Measurements from ENCODE around the gene ABCE1. TPM values are rescaled to one million over a fixed set of nuclear protein-coding genes. Genes with fewer than 3 reads are reported as not detected.

Gene ABCE1
- total RNA-seq, 2 experiments from 2014 or later: 164 to 186 TPM

DNA sequence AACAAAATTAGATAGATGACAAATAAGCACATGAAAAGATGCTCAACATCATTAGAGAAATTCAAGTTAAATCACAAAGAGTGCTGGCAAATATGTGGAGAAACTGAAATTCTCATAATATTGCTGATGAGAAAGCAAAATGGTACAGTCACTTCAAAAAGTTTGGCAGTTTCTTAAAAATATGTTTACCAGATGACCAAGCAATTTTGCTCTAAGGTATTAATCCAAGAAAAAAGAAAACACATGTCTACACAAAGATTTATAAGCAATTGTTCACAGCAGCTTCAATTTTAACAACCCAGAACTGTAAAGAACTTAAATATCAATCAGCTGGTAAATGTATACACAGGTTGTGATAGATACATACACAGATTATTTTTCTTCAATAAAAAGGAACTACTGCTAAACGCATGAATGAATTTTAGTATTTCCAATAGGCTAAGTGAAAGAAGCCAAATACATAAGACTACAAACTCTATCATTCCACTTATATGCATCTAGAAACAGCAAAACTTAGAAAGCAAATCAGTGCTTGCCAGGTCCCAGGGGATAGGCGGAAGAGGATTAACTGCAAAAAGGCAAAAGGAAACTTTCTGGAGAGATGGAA lies 70.6 kb downstream of the ABCE1 start:
- Mint-ChIP-seq H3K27me3 (no peaks in the 10 kb centered on the region), H3K27ac (no peak overlapping the region), H3K9me3 (no peaks in the 10 kb centered on the region), H3K4me3 (no peak overlapping the region), H3K4me1 (ENCODE audit: low read depth) (peaks cover 36% of the 10 kb centered on the region), H3K36me3 (ENCODE audit: low read depth) (peaks cover 47% of the 10 kb centered on the region)
- no peak for DNase-seq
- ATAC-seq: no peak
- ChIA-PET POLR2A (no interaction called here), CTCF (interaction anchor here (2.5 kb wide), 1 partner anchor 9 kb away, joined by 6 read pairs; no protein-coding TSS in a partner anchor)
- intact Hi-C loops (cut with micrococcal nuclease): no loop called here
- TF ChIP-seq, protein P1, sequence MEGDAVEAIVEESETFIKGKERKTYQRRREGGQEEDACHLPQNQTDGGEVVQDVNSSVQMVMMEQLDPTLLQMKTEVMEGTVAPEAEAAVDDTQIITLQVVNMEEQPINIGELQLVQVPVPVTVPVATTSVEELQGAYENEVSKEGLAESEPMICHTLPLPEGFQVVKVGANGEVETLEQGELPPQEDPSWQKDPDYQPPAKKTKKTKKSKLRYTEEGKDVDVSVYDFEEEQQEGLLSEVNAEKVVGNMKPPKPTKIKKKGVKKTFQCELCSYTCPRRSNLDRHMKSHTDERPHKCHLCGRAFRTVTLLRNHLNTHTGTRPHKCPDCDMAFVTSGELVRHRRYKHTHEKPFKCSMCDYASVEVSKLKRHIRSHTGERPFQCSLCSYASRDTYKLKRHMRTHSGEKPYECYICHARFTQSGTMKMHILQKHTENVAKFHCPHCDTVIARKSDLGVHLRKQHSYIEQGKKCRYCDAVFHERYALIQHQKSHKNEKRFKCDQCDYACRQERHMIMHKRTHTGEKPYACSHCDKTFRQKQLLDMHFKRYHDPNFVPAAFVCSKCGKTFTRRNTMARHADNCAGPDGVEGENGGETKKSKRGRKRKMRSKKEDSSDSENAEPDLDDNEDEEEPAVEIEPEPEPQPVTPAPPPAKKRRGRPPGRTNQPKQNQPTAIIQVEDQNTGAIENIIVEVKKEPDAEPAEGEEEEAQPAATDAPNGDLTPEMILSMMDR (IDR thresholded peaks at IDR 0.05): no peak

- DNase-seq (no peak), ATAC-seq (no peak)
- peaks cover 57% of the 10 kb centered on the region for H3K36me3 Mint-ChIP-seq (ENCODE audit: low read depth)
- TF ChIP-seq, protein P1 (IDR thresholded peaks at IDR 0.05): no peak
- no peaks in the 10 kb centered on the region for H3K9me3 Mint-ChIP-seq
- ChIA-PET CTCF (interaction anchor here (0.5 to 2.5 kb wide), 3 partner anchors 9 to 446 kb away, joined by 3 to 6 read pairs (median 3); no protein-coding TSS in a partner anchor), POLR2A (interaction anchor here (0.5 to 1.1 kb wide), 3 partner anchors 8 to 30 kb away, joined by 3 to 6 read pairs (median 4); no protein-coding TSS in a partner anchor)
- peak overlapping the region; percentile 53 for H3K27ac Mint-ChIP-seq
- intact Hi-C loops (cut with micrococcal nuclease): no loop called here
- H3K27me3 Mint-ChIP-seq: no peaks in the 10 kb centered on the region
- H3K4me1 Mint-ChIP-seq (ENCODE audit: low read depth): peaks cover 47% of the 10 kb centered on the region
- H3K4me3 Mint-ChIP-seq: no peak overlapping the region
Measured at GRCh38 chr4:145170223-145170622, 72.1 kb downstream of the ABCE1 start.

DNA sequence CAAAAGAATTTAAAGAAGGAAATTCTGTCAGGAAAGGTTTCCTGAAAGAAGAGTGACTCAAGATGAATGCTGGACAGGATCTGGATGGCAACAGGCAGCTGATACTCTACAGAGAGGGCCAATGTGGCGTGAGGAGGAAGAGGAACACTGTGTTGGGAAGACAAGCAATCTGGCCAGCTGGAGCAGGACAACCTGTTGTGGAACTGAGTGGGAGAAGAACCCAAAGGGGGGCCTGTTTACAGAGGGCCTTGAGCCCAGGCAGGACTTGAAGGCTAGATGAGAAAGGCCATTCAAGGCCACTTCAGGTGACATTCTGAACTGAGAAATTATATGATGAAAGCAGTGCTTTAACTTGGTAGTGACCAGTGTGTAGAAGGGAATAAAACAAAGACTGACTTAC lies 73.8 kb downstream of the ABCE1 start:
- intact Hi-C loops (cut with micrococcal nuclease): no loop called here
- H3K4me3 Mint-ChIP-seq: no peak overlapping the region
- POLR2A ChIA-PET: interaction anchor here (1.2 kb wide), 1 partner anchor 73 kb away, joined by 3 read pairs; the partner anchor contains the start of gene ABCE1
- CTCF ChIA-PET: no interaction called here
- H3K36me3 Mint-ChIP-seq (ENCODE audit: low read depth): peaks cover 56% of the 10 kb centered on the region
- DNase-seq: no peak
- H3K9me3 Mint-ChIP-seq: no peaks in the 10 kb centered on the region
- no peak for ATAC-seq
- peak overlapping the region; percentile 51 for H3K27ac Mint-ChIP-seq
- H3K27me3 Mint-ChIP-seq: no peaks in the 10 kb centered on the region
- TF ChIP-seq, protein P1 (IDR thresholded peaks at IDR 0.05): no peak
- peaks cover 53% of the 10 kb centered on the region for H3K4me1 Mint-ChIP-seq (ENCODE audit: low read depth)

DNA sequence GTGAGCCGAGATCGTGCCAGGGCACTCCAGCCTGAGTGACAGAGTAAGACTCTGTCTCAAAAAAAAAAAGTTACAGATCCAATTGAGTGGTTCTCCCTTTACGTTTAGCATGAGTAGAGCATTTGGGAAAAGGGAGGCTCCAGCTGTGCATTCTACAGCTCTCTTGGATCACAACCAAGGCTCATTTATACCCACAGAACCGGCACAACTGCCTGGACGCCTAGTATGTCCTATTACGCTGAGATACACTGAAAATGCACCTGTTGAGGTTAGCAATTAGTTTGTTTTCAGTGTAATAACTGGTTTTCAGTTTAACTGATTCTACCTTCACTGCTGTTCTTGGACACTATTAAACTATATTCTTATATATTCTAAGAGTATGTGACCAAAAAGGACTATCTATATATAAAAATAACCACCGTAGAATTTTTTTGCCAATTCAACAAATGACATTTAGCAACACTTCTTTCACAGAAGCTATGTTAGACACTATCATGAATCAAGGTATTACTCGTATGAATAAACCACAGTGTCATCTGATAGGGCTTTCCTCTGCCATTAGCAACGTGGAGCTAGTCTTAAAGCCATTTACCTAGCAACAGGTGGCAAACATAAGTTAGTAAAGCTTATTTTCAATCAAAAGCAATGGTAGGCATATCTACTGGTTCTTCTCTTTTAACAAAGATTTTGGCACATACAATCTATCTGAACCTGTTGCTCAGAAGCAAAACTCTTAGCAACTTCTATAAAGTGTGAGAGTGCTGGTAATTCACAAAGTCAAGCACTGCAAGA lies 78.7 kb downstream of the ABCE1 start:
- Mint-ChIP-seq H3K4me1 (ENCODE audit: low read depth) (peaks cover 40% of the 10 kb centered on the region), H3K4me3 (peak overlapping the region; percentile 89), H3K27ac (peak overlapping the region; percentile 97), H3K9me3 (no peaks in the 10 kb centered on the region), H3K27me3 (no peaks in the 10 kb centered on the region), H3K36me3 (ENCODE audit: low read depth) (peaks cover 43% of the 10 kb centered on the region)
- TF ChIP-seq, protein P1 (IDR thresholded peaks at IDR 0.05): no peak
- ChIA-PET POLR2A (interaction anchor here (0.9 to 3.5 kb wide), 4 partner anchors 10 to 77 kb away, joined by 3 to 49 read pairs (median 6); partner anchors contain the start of genes ABCE1 and ANAPC10), CTCF (interaction anchor here (1.1 kb wide), 2 partner anchors 29 to 441 kb away, joined by 3 to 4 read pairs; no protein-coding TSS in a partner anchor)
- intact Hi-C loops (cut with micrococcal nuclease): loop anchor here (5.0 kb wide), 1 partner anchor 80 kb away; the partner anchor contains the start of genes ABCE1 and ANAPC10
- ATAC-seq: no peak
- no peak for DNase-seq
